Nephron progenitor cell (in vitro differentiated cells): ENCODE data around the gene PPP1R2.

ENCODE experiments used
- DNase-seq: peaks from one replicate; pipeline ENCODE4 v3.0.0; 2021
- H3K27ac Mint-ChIP-seq: 2 replicates; pipeline ENCODE4 v1.8.0; 2021; ENCODE audit warnings: mild to moderate bottlenecking, moderate library complexity, mixed read lengths
- H3K27me3 Mint-ChIP-seq: 2 replicates; pipeline ENCODE4 v1.8.0; 2021; ENCODE audit warnings: mild to moderate bottlenecking, low read depth, mixed read lengths; ENCODE audit not compliant: poor library complexity
- H3K36me3 Mint-ChIP-seq: 2 replicates; pipeline ENCODE4 v1.8.0; 2021; ENCODE audit warnings: low read depth, mixed read lengths
- H3K4me1 Mint-ChIP-seq: 2 replicates; pipeline ENCODE4 v1.8.0; 2021; ENCODE audit warnings: mixed read lengths
- H3K4me3 Mint-ChIP-seq: 2 replicates; pipeline ENCODE4 v1.8.0; 2021; ENCODE audit warnings: mild to moderate bottlenecking, moderate library complexity, mixed read lengths
- H3K9me3 Mint-ChIP-seq: 2 replicates; pipeline ENCODE4 v1.8.0; 2021; ENCODE audit warnings: mild to moderate bottlenecking, moderate library complexity, mixed read lengths
- TF ChIP-seq, protein P1 (sequence below): fragments of 200-600 bp; sonication (generic); IDR thresholded peaks from 2 replicates; pipeline ENCODE4 v1.5.0; 2021; ENCODE audit warnings: antibody characterized with exemption

PPP1R2 gene

DNA sequence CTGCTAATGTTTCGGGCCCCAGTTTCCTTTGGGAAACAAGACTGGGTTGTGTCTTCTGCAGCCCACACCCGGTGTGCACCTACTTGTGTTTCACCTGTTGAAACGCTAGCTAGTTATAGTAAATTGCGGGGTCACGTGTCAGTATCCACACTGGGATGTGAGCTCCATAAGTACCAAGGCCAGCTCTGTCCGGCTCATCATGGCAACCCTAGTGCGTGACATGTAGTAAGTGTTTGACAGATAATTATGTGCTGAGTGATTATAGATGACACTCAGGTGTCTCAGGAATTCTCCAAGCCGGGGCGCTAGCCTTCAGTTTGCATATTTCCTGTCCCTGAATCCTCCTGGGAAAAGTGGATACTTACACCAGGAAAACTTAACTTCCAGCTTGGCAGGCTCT is 27.8 kb upstream of the PPP1R2 start:
- Mint-ChIP-seq H3K9me3 (peaks cover 17% of the 10 kb centered on the region), H3K4me1 (peaks cover 30% of the 10 kb centered on the region), H3K27ac (peak overlapping the region; percentile 49), H3K36me3 (no peaks in the 10 kb centered on the region), H3K4me3 (no peak overlapping the region), H3K27me3 (no peaks in the 10 kb centered on the region)
- TF ChIP-seq, protein P1, sequence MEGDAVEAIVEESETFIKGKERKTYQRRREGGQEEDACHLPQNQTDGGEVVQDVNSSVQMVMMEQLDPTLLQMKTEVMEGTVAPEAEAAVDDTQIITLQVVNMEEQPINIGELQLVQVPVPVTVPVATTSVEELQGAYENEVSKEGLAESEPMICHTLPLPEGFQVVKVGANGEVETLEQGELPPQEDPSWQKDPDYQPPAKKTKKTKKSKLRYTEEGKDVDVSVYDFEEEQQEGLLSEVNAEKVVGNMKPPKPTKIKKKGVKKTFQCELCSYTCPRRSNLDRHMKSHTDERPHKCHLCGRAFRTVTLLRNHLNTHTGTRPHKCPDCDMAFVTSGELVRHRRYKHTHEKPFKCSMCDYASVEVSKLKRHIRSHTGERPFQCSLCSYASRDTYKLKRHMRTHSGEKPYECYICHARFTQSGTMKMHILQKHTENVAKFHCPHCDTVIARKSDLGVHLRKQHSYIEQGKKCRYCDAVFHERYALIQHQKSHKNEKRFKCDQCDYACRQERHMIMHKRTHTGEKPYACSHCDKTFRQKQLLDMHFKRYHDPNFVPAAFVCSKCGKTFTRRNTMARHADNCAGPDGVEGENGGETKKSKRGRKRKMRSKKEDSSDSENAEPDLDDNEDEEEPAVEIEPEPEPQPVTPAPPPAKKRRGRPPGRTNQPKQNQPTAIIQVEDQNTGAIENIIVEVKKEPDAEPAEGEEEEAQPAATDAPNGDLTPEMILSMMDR, result no peak
- DNase-seq, result no peak

DNA sequence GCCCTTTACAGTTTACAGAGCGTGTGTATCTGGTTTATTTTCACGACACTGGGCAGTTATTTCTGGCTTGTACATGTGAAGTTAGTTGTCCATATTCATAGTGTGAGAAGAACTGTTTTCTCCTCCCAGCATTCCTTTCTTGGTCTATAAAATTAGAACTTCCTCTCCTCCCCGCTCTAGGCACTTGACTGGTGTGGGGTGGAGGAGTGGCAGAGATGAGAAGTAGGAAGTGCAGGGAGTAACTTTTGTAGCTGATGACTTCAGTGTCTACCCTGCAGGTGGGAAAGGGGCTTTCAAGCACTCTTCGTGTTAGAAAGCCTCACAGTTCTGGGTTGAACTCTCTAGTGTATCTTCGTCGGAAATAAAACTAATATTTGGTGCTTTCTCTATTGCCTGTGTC is 27.2 kb upstream of the PPP1R2 start:
- Mint-ChIP-seq H3K4me1 (peaks cover 36% of the 10 kb centered on the region), H3K27me3 (no peaks in the 10 kb centered on the region), H3K9me3 (peaks cover 17% of the 10 kb centered on the region), H3K36me3 (no peaks in the 10 kb centered on the region), H3K4me3 (no peak overlapping the region), H3K27ac (no peak overlapping the region)
- no peak for DNase-seq
- TF ChIP-seq, protein P1, result no peak

DNA sequence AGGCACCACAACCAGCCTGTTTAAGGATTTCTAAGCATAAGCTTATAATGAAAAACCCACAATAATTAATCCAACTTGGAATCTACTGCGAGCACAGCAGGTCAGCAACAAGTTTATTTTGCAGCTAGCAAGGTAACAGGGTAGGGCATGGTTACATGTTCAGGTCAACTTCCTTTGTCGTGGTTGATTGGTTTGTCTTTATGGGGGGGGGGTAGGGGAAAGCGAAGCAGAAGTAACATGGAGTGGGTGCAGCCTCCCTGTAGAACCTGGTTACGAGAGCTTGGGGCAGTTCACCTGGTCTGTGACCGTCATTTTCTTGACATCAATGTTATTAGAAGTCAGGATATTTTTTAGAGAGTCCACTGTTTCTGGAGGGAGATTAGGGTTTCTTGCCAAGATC is 25.5 kb upstream of the PPP1R2 start:
- H3K27me3 Mint-ChIP-seq, result no peaks in the 10 kb centered on the region
- no peaks in the 10 kb centered on the region for H3K36me3 Mint-ChIP-seq
- peaks cover 4% of the 10 kb centered on the region for H3K9me3 Mint-ChIP-seq
- H3K27ac Mint-ChIP-seq, result no peak overlapping the region
- peaks cover 42% of the 10 kb centered on the region for H3K4me1 Mint-ChIP-seq
- DNase-seq, result no peak
- TF ChIP-seq, protein P1, result no peak
- H3K4me3 Mint-ChIP-seq, result no peak overlapping the region

DNA sequence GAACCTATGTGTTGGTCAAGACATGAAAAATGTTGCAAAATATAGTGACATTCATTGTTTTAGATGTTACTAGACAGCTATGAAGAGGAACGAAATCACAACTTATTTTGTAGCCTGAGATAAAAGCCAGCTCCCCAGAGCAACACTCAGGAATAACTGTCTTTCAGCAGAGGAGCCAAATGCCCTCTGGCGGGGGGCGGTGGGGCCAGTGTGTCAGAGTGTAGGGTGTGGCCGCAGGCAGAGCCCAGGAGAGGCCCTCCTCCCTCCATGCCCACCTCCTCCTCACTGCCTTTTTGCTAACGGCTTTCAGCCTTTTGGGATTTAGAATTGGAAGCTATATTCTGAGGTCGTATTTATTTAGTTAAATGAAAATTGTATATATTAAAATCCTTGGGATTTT is 23.7 kb upstream of the PPP1R2 start:
- no peaks in the 10 kb centered on the region for H3K27me3 Mint-ChIP-seq
- DNase-seq, result no peak
- no peaks in the 10 kb centered on the region for H3K36me3 Mint-ChIP-seq
- TF ChIP-seq, protein P1, result no peak
- H3K4me3 Mint-ChIP-seq, result no peak overlapping the region
- no peak overlapping the region for H3K27ac Mint-ChIP-seq
- H3K4me1 Mint-ChIP-seq, result peaks cover 49% of the 10 kb centered on the region
- peaks cover 4% of the 10 kb centered on the region for H3K9me3 Mint-ChIP-seq

DNA sequence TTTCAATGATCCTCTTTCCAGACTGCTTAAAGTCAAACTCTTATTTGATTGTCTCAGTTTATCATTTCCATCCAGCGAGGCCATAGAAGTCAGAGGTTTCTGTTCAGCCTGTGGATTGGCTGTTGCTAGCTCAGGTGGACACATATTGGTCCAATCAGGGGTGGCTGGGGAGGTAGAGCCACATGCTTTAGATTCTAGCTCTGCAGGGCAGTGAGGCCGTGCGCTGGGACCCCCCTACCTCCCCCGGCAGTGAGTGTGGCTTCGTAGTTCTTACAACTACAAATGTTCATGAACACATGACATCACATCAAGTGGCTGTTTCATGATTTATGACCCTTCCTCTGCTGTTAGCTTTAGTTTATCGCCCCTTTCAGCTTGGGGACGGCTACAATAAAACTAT is 22.6 kb upstream of the PPP1R2 start:
- H3K27me3 Mint-ChIP-seq, result no peaks in the 10 kb centered on the region
- peaks cover 5% of the 10 kb centered on the region for H3K9me3 Mint-ChIP-seq
- H3K4me1 Mint-ChIP-seq, result peaks cover 43% of the 10 kb centered on the region
- H3K36me3 Mint-ChIP-seq, result no peaks in the 10 kb centered on the region
- TF ChIP-seq, protein P1, result no peak
- no peak for DNase-seq
- no peak overlapping the region for H3K27ac Mint-ChIP-seq
- H3K4me3 Mint-ChIP-seq, result no peak overlapping the region

DNA sequence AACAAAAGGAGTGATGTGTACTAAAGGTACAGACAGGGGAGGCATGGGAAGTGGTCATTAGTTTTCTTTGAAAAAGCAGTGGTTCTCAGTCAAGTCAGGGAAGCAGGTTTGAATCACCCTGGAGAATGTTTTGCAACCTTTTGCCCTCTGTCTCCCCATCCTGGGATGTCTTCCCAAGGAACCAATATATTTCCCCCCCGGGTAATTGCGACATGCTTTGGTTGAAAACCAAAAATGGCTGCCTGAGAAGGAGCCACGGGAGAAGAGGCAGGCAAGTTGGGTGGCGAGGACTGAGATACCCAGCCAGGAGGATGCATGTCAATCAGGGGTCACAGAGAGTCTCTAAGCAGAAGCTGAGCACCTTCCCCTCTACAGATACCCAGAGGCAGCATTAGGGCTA is 20.2 kb upstream of the PPP1R2 start:
- no peaks in the 10 kb centered on the region for H3K36me3 Mint-ChIP-seq
- no peak for DNase-seq
- peaks cover 5% of the 10 kb centered on the region for H3K9me3 Mint-ChIP-seq
- H3K4me1 Mint-ChIP-seq, result peaks cover 42% of the 10 kb centered on the region
- TF ChIP-seq, protein P1, result no peak
- H3K27ac Mint-ChIP-seq, result no peak overlapping the region
- H3K27me3 Mint-ChIP-seq, result no peaks in the 10 kb centered on the region
- no peak overlapping the region for H3K4me3 Mint-ChIP-seq
